Measurements from ENCODE around the gene PLCB4.

The PLCB4 gene

GRCh38 chr20:9509246-9509645 lies 440.4 kb downstream of the PLCB4 start:
- DNase-seq (ENCODE audit: low read depth): no peak
- H3K4me3 ChIP-seq (ENCODE audit: low read depth, low read length): no peak overlapping the region
- in situ Hi-C loops (cut with HindIII; ENCODE audit: low sequenced_read_pairs): no loop called here
- TF ChIP-seq CTCF (IDR thresholded peaks at IDR 0.05; ENCODE audit: low read depth, low read length, missing control alignments): no peak

- no peak overlapping the region for H3K4me3 ChIP-seq (ENCODE audit: low read depth, low read length)
- DNase-seq (ENCODE audit: low read depth): no peak
- in situ Hi-C loops (cut with HindIII; ENCODE audit: low sequenced_read_pairs): no loop called here
- TF ChIP-seq CTCF (IDR thresholded peaks at IDR 0.05; ENCODE audit: low read depth, low read length, missing control alignments): no peak
These were observed 442.0 kb downstream of the PLCB4 start for GRCh38 chr20:9510911-9511310.

GRCh38 chr20:9514072-9514460 lies 445.2 kb downstream of the PLCB4 start:
- DNase-seq (ENCODE audit: low read depth): no peak
- no peak overlapping the region for H3K4me3 ChIP-seq (ENCODE audit: low read depth, low read length)
- in situ Hi-C loops (cut with HindIII; ENCODE audit: low sequenced_read_pairs): no loop called here
- no peak for TF ChIP-seq CTCF (IDR thresholded peaks at IDR 0.05; ENCODE audit: low read depth, low read length, missing control alignments)

- no peak for TF ChIP-seq CTCF (IDR thresholded peaks at IDR 0.05; ENCODE audit: low read depth, low read length, missing control alignments)
- peak within 1 kb of the TSS; percentile 33 for H3K4me3 ChIP-seq (ENCODE audit: low read depth, low read length)
- no peak for DNase-seq (ENCODE audit: low read depth)
- in situ Hi-C loops (cut with HindIII; ENCODE audit: low sequenced_read_pairs): no loop called here
These were observed 445.8 kb downstream of the PLCB4 start, which contains the start of gene LAMP5 for GRCh38 chr20:9514461-9515213. Gene LAMP5, plus strand, starts transcription at chr20:9514590. Its CDS starts 263 bp downstream, at chr20:9514853.

GRCh38 chr20:9515214-9515585 lies 446.3 kb downstream of the PLCB4 start:
- no peak for DNase-seq (ENCODE audit: low read depth)
- no peak for TF ChIP-seq CTCF (IDR thresholded peaks at IDR 0.05; ENCODE audit: low read depth, low read length, missing control alignments)
- no peak overlapping the region for H3K4me3 ChIP-seq (ENCODE audit: low read depth, low read length)
- in situ Hi-C loops (cut with HindIII; ENCODE audit: low sequenced_read_pairs): no loop called here

GRCh38 chr20:9515741-9516233 lies 446.9 kb downstream of the PLCB4 start:
- peak overlapping the region; percentile 28 for H3K4me3 ChIP-seq (ENCODE audit: low read depth, low read length)
- in situ Hi-C loops (cut with HindIII; ENCODE audit: low sequenced_read_pairs): no loop called here
- no peak for TF ChIP-seq CTCF (IDR thresholded peaks at IDR 0.05; ENCODE audit: low read depth, low read length, missing control alignments)
- DNase-seq (ENCODE audit: low read depth): no peak

All from astrocyte of the cerebellum (primary cell).